Ishikawa (cell line): ENCODE measurements around the gene PLPP6.

Experiments
- EP300 ChIP-seq: IDR thresholded peaks from 2 replicates; pipeline ENCODE4 v1.6.1; 2012; ENCODE audit warnings: borderline replicate concordance
- RAD21 ChIP-seq: IDR thresholded peaks from 2 replicates; pipeline ENCODE4 v1.6.1; 2012; ENCODE audit warnings: low read depth
- REST ChIP-seq: IDR thresholded peaks from 2 replicates; pipeline ENCODE4 v1.6.1; 2012; ENCODE audit warnings: low read depth, mild to moderate bottlenecking
- TAF1 ChIP-seq: IDR thresholded peaks from 2 replicates; pipeline ENCODE4 v1.6.1; 2012; ENCODE audit warnings: low read depth, mild to moderate bottlenecking
- TEAD4 ChIP-seq: IDR thresholded peaks from 2 replicates; pipeline ENCODE4 v1.6.1; 2012
- TF ChIP-seq, protein P1 (sequence below): IDR thresholded peaks from 2 replicates; pipeline ENCODE4 v1.6.1; 2012

GRCh38 chr9:4639420-4639819 is 22.7 kb upstream of the PLPP6 start:
- TF ChIP-seq TAF1: no peak
- no peak for TF ChIP-seq EP300
- no peak for TF ChIP-seq RAD21
- TF ChIP-seq, protein P1, sequence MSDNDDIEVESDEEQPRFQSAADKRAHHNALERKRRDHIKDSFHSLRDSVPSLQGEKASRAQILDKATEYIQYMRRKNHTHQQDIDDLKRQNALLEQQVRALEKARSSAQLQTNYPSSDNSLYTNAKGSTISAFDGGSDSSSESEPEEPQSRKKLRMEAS: no peak
- no peak for TF ChIP-seq REST
- TF ChIP-seq TEAD4: no peak
